Cardiac fibroblast (primary cell): Measurements from ENCODE around the gene CFAP99.

ENCODE experiments used
- DNase-seq, 2 donors: peaks; one replicate each; pipeline versions ENCODE4 v3.0.0 to v3.0.0-alpha.2; 2010; ENCODE audit warnings: low read depth in 2 of 2
- H3K4me3 ChIP-seq, 2 donors: replicated peaks in 1 of 2; 1 replicate in 1 of 2; 2 replicates in 1 of 2; pipeline ENCODE4 v1.5.1; 2011; ENCODE audit warnings: low read depth in 2 of 2, low read length in 2 of 2, mild to moderate bottlenecking in 2 of 2, moderate library complexity in 1 of 2
- TF ChIP-seq, protein P1 (sequence below): IDR thresholded peaks from one replicate; pipeline ENCODE4 v1.5.1; 2011; ENCODE audit warnings: low read depth, mild to moderate bottlenecking, low read length, inconsistent platforms

The CFAP99 gene

GRCh38 chr4:2416564-2417225 lies 2.1 kb upstream of the CFAP99 start:
- DNase-seq: peak in 1 of 2 donors; percentile 52
- H3K4me3 ChIP-seq: peak overlapping the region; percentile 29 to 72
- TF ChIP-seq, protein P1, sequence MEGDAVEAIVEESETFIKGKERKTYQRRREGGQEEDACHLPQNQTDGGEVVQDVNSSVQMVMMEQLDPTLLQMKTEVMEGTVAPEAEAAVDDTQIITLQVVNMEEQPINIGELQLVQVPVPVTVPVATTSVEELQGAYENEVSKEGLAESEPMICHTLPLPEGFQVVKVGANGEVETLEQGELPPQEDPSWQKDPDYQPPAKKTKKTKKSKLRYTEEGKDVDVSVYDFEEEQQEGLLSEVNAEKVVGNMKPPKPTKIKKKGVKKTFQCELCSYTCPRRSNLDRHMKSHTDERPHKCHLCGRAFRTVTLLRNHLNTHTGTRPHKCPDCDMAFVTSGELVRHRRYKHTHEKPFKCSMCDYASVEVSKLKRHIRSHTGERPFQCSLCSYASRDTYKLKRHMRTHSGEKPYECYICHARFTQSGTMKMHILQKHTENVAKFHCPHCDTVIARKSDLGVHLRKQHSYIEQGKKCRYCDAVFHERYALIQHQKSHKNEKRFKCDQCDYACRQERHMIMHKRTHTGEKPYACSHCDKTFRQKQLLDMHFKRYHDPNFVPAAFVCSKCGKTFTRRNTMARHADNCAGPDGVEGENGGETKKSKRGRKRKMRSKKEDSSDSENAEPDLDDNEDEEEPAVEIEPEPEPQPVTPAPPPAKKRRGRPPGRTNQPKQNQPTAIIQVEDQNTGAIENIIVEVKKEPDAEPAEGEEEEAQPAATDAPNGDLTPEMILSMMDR: no peak

GRCh38 chr4:2417226-2417764 lies 1.5 kb upstream of the CFAP99 start:
- no peak for DNase-seq
- TF ChIP-seq, protein P1: no peak
- peak overlapping the region; percentile 65 to 72 for H3K4me3 ChIP-seq

GRCh38 chr4:2417765-2418649 lies 748 bp upstream of the CFAP99 start, which contains the start of gene ZFYVE28:
TSS of gene ZFYVE28 (minus strand) at chr4:2418645. CDS start at chr4:2418323, 322 bp downstream.
- TF ChIP-seq, protein P1: no peak
- DNase-seq: peak in 1 of 2 donors; percentile 53
- H3K4me3 ChIP-seq: peak within 1 kb of the TSS; percentile 65 to 72

DNA sequence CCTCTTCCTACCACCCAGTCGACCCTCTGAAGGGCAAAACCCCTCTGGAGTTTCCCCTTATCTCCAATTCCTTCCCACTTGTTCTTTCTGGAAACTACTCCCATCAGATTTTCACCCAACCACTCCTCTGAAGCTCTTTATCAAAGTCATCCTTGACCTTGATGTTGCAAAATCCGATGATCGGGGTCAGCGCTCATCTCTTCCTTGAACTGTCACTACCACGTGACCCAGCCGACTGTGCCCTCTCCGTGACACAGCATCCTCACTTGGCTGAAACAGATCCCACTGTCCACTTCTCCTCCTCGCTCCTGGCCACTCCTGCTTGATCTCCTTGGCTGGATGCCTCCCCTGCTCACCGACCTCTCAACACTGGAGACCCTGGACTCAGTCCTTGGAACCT lies 1.1 kb downstream of the CFAP99 start:
- TF ChIP-seq, protein P1: no peak
- DNase-seq: no peak
- H3K4me3 ChIP-seq: no peak overlapping the region

DNA sequence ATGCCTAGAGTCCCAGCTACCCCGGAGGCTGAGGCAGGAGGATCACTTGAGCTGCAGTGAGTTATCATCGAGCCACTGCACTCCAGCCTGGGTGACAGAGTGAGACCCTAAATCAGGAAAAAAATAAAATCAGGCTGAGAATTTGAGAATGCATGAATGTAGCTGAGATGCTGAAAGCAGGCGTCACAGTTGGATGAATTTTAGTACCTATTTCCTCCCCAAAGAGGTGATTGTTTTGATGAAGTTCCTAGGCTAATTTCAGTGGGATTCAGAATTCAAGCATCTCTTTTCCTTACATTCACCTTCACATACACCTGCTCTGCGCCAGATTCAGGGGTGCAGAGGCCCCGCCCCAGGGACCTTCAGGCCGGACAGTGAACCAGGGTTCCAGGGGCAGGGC lies 3.2 kb downstream of the CFAP99 start:
- no peak overlapping the region for H3K4me3 ChIP-seq
- TF ChIP-seq, protein P1: no peak
- no peak for DNase-seq

GRCh38 chr4:2423066-2423465 lies 4.3 kb downstream of the CFAP99 start:
- H3K4me3 ChIP-seq: no peak overlapping the region
- TF ChIP-seq, protein P1: no peak

More at GRCh38 chr4:2423066-2423465, 4.3 kb downstream of the CFAP99 start:
- no peak for DNase-seq
